ENCODE data around the gene ZNF182.
"Not testable (repeated sequence)": the region's sequence is repeated elsewhere in the genome, so short reads cannot be mapped to it uniquely, and the experiment has no call there.

DNA sequence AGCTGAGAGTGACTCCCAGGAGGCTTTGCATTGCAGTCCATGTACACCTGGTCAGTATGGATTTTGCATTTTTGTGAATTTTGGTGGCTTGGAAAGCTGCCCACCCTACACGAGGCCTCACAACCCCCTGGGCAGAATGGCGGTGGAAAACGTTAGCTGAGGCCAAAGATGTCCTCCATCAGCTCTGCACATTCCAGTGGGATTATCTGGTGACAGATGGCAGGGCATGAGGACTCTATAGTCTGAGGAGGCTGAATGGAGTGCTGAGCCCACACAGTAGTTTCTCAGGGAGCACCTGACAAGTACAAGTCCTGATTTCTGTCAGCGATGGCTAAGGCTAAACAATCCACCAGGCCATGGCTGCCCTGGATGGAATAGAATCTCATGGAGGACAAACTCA, 23.8 kb upstream of the ZNF182 start:
- TF ChIP-seq, protein P1, sequence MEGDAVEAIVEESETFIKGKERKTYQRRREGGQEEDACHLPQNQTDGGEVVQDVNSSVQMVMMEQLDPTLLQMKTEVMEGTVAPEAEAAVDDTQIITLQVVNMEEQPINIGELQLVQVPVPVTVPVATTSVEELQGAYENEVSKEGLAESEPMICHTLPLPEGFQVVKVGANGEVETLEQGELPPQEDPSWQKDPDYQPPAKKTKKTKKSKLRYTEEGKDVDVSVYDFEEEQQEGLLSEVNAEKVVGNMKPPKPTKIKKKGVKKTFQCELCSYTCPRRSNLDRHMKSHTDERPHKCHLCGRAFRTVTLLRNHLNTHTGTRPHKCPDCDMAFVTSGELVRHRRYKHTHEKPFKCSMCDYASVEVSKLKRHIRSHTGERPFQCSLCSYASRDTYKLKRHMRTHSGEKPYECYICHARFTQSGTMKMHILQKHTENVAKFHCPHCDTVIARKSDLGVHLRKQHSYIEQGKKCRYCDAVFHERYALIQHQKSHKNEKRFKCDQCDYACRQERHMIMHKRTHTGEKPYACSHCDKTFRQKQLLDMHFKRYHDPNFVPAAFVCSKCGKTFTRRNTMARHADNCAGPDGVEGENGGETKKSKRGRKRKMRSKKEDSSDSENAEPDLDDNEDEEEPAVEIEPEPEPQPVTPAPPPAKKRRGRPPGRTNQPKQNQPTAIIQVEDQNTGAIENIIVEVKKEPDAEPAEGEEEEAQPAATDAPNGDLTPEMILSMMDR (IDR thresholded peaks at IDR 0.05; ENCODE audit: borderline replicate concordance, extremely low read depth, low read length, poor library complexity, severe bottlenecking), result not testable (repeated sequence)
- TF ChIP-seq EZH2 (IDR thresholded peaks at IDR 0.05; ENCODE audit: borderline replicate concordance, low read depth, low read length, severe bottlenecking), result not testable (repeated sequence)

Measured in DND-41 (cell line).